Neuron (in vitro differentiated cells): ENCODE measurements around the gene TMC5.
"Not testable (repeated sequence)": the region's sequence is repeated elsewhere in the genome, so short reads cannot be mapped to it uniquely, and the experiment has no call there.

Experiments used
- H2AFZ ChIP-seq: one replicate; pipeline ENCODE4 v1.6.1; 2013; ENCODE audit warnings: low read depth, mild to moderate bottlenecking, inconsistent platforms, low read length, moderate library complexity
- H3K27me3 ChIP-seq: one replicate; pipeline ENCODE4 v1.6.1; 2013; ENCODE audit warnings: low read length; ENCODE audit not compliant: insufficient read depth
- H3K36me3 ChIP-seq: one replicate; pipeline ENCODE4 v1.6.1; 2013; ENCODE audit warnings: low read length; ENCODE audit not compliant: insufficient read depth
- H3K4me1 ChIP-seq: one replicate; pipeline ENCODE4 v1.6.1; 2013; ENCODE audit warnings: low read length; ENCODE audit not compliant: insufficient read depth
- H3K4me3 ChIP-seq: 2 replicates; pipeline ENCODE4 v1.5.1; 2013; ENCODE audit warnings: mild to moderate bottlenecking, low read length, moderate library complexity
- H3K9me3 ChIP-seq: one replicate; pipeline ENCODE4 v1.6.1; 2013; ENCODE audit warnings: low read length

The TMC5 gene

DNA sequence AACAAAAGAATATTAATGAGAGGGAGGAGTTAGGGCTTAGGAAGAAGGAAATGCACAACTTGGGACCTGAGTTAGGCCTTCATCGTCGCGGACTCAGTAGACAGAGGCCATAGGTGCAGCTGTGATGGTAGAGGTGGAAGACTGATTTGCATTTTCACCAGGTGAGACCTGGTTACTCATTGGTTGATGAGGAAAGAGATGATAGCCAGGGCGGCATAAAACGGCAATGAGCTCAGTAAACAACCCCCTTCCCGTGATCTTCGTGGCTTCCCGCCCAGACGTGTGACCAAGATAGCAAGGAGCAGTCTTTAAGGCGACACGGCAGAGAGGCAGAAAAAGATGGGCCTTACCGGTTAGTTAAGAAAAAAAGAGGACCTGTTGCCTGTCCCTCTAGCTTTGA is at the start of gene TMC5:
TSS of gene TMC5 (plus strand) at position 244 of the 400 bp plus-strand sequence. CDS start 22,156 bp downstream, outside the sequence.
- H2AFZ ChIP-seq = no peak within 1 kb of the TSS
- H3K9me3 ChIP-seq = no peaks in the 10 kb centered on the region
- no peaks in the 10 kb centered on the region for H3K27me3 ChIP-seq
- H3K36me3 ChIP-seq = no peaks in the 10 kb centered on the region
- H3K4me3 ChIP-seq = no peak within 1 kb of the TSS
- no peaks in the 10 kb centered on the region for H3K4me1 ChIP-seq

DNA sequence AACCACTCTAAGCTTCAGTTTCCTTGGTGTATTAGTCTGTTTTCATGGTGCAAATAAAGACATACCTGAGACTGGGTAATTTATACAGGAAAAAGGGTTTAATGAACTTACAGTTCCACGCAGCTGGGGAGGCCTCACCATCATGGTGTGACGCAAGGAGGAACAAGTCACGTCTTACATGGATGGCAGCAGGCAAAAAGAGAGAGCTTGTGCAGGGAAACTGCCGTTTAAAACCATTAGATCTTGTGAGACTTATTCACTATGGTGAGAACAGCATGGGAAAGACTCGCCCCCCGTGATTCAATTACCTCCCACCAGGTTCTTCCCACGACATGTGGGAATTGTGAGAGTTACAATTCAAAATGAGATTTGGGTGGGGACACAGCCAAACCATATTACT is 45.1 kb upstream of the TMC5 start:
- H3K4me3 ChIP-seq, H3K27me3 ChIP-seq, H3K36me3 ChIP-seq, H2AFZ ChIP-seq, H3K9me3 ChIP-seq, H3K4me1 ChIP-seq: not testable (repeated sequence)

GRCh38 chr16:19374402-19374801 is 43.3 kb upstream of the TMC5 start:
- Histone ChIP-seq H3K4me3 (no peak overlapping the region), H2AFZ (no peak overlapping the region), H3K9me3 (no peaks in the 10 kb centered on the region), H3K36me3 (no peaks in the 10 kb centered on the region), H3K27me3 (no peaks in the 10 kb centered on the region), H3K4me1 (no peaks in the 10 kb centered on the region)

DNA sequence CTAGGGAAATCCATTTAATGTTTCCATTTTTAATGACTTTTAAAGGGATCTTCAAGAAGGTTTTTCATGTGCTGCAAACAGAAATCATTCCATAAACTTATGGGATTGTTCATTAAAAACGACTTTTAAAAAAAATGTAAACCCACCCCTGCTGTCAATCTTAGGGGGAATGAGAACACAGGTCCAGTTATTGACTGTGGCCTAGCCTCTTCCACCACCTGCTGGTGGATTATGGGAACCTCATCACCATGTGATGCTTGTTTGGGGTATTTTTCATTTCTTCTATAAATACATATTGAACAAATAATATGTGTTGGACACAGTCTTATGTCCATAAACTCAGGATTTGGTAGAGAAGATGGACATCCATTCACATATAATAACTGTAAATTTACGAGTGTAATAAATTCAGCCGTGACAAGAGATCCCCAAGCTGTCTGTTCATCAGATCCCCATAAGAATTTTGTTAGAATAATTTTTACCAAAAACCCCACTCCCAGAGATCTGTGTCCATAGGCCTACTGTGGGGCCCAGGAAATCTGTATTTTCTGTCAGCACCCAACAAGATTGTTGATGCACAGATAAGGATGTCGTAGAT is 42.0 kb upstream of the TMC5 start:
- Histone ChIP-seq H3K9me3 (no peaks in the 10 kb centered on the region), H2AFZ (no peak overlapping the region), H3K36me3 (no peaks in the 10 kb centered on the region), H3K4me3 (no peak overlapping the region), H3K4me1 (no peaks in the 10 kb centered on the region), H3K27me3 (no peaks in the 10 kb centered on the region)

GRCh38 chr16:19377864-19378263 is 39.8 kb upstream of the TMC5 start:
- Histone ChIP-seq H3K9me3 (no peaks in the 10 kb centered on the region), H3K4me1 (no peaks in the 10 kb centered on the region), H2AFZ (no peak overlapping the region), H3K36me3 (no peaks in the 10 kb centered on the region), H3K4me3 (no peak overlapping the region), H3K27me3 (no peaks in the 10 kb centered on the region)

- Histone ChIP-seq H3K4me3 (no peak overlapping the region), H3K36me3 (no peaks in the 10 kb centered on the region), H3K4me1 (no peaks in the 10 kb centered on the region)
Measured at GRCh38 chr16:19378511-19378910, 39.2 kb upstream of the TMC5 start.

DNA sequence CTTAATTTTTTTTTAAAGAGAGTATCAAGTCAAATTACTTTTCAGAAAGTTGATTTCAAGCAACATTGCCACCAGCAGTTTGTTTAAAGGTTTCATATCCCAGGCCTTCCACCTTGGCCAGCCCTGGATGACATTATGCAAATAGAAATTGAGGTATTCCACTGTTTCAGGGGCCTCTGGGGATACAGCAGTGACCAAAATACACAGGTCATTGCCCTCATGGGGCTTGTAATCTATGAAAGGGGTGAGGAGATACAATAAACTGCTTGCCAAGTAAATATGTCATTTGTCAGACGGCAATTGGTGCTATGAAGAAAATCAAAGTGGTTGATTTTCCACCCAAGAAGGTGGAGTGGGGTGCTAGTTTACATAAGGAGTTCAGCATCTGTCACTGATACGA is 37.8 kb upstream of the TMC5 start:
- Histone ChIP-seq H2AFZ (no peak overlapping the region), H3K4me3 (no peak overlapping the region), H3K4me1 (no peaks in the 10 kb centered on the region)

More at GRCh38 chr16:19378511-19378910, 39.2 kb upstream of the TMC5 start:
- H2AFZ ChIP-seq = no peak overlapping the region
- no peaks in the 10 kb centered on the region for H3K9me3 ChIP-seq
- no peaks in the 10 kb centered on the region for H3K27me3 ChIP-seq

GRCh38 chr16:19380328-19380727 is 37.4 kb upstream of the TMC5 start:
- no peaks in the 10 kb centered on the region for H3K9me3 ChIP-seq
- no peaks in the 10 kb centered on the region for H3K4me1 ChIP-seq
- H3K4me3 ChIP-seq = no peak overlapping the region
- no peaks in the 10 kb centered on the region for H3K36me3 ChIP-seq
- H3K27me3 ChIP-seq = peaks cover 2% of the 10 kb centered on the region
- no peak overlapping the region for H2AFZ ChIP-seq

More for the DNA sequence above, 37.8 kb upstream of the TMC5 start:
- H3K27me3 ChIP-seq = peaks cover 2% of the 10 kb centered on the region
- H3K9me3 ChIP-seq = no peaks in the 10 kb centered on the region
- H3K36me3 ChIP-seq = no peaks in the 10 kb centered on the region

DNA sequence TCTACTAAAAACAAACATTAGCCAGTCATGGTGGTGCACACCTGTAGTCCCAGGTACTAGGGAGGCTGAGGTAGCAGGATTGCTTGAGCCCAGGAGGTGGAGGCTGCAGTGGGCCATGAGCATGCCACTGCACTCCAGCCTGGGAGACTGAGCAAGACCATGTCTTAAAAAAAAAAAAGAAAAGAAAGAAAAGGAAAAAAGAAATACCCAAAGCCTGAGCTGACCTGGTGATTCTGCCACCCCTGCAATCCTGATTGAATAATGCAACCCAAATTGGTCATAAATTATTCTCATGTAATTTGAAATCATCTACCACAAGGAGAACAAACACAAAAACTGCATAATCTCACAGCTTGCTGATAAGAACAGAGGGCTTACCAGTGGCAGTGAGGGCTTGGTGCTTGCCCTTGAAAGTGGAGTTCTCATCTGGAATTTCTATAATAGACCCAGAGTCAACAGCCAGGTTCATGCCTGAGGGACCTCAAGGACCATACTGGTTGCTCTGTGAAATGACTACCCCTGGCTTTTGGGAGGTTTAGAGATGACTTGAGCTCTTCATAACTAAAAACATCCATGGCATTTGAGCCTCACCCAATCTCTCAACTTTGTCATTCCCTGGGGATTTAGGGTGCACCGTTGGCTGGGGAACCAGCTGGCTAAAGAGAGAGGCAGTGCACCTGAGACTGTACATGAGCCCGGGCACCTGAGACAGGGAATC is 35.4 kb upstream of the TMC5 start:
- Histone ChIP-seq H3K4me3 (no peak overlapping the region), H2AFZ (no peak overlapping the region), H3K4me1 (no peaks in the 10 kb centered on the region), H3K36me3 (no peaks in the 10 kb centered on the region), H3K27me3 (peaks cover 2% of the 10 kb centered on the region), H3K9me3 (no peaks in the 10 kb centered on the region)

DNA sequence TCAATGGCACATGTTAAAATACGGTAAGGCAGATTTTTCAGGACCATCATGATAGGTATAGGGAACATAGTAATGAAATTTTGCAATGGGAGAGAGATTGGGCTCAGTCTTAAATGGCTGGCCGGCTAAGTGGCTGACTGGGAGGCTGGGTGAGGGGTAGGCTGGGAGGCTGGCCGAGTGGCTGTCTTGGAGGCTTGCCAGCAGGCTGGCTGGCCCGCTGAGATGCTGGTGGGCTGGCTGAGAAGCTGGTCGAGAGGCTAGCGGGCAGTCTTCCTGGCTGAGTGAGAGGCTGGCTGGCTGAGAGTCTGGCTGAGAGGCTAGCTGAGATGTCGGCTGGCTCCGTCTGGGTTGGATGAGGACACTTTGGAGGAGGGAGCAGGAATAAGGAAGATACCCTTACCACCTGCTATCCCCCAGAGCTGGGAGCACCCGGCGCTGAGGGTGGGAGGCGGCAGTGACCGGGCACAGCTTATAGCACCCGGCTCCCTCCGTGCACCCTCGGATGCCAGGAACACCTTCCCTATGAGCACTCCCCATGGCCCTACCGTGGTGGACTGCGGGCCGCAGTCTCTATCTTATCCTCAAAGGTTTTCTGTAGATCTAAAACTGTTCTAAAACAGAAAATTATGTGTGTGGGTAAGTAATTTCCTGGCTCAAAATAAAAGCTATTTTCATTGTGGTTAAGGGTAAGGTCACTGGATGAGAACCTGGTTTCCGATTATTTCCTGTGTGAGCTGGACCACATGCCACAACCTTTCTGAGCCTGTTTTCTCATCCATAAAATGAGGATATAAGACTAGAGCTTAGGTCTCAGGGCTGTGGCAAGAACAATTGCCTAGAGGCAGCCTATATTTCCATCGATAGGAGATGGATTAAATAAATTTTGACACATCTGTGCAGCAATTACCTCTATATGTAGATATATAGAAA is 34.5 kb upstream of the TMC5 start:
- H2AFZ ChIP-seq = no peak overlapping the region
- H3K9me3 ChIP-seq = no peaks in the 10 kb centered on the region
- peaks cover 2% of the 10 kb centered on the region for H3K27me3 ChIP-seq
- no peaks in the 10 kb centered on the region for H3K36me3 ChIP-seq
- H3K4me1 ChIP-seq = no peaks in the 10 kb centered on the region
- no peak overlapping the region for H3K4me3 ChIP-seq

- no peaks in the 10 kb centered on the region for H3K9me3 ChIP-seq
- H3K4me3 ChIP-seq = no peak overlapping the region
- no peaks in the 10 kb centered on the region for H3K4me1 ChIP-seq
- H2AFZ ChIP-seq = no peak overlapping the region
- peaks cover 2% of the 10 kb centered on the region for H3K27me3 ChIP-seq
- H3K36me3 ChIP-seq = no peaks in the 10 kb centered on the region
Measured at GRCh38 chr16:19384656-19385055, 33.0 kb upstream of the TMC5 start.

- Histone ChIP-seq H3K36me3 (no peaks in the 10 kb centered on the region), H3K9me3 (no peaks in the 10 kb centered on the region), H3K27me3 (peaks cover 2% of the 10 kb centered on the region), H3K4me1 (no peaks in the 10 kb centered on the region), H3K4me3 (no peak overlapping the region), H2AFZ (no peak overlapping the region)
Measured at GRCh38 chr16:19386525-19386924, 31.2 kb upstream of the TMC5 start.

GRCh38 chr16:19389246-19389645 is 28.4 kb upstream of the TMC5 start:
- Histone ChIP-seq H3K4me3 (no peak overlapping the region), H2AFZ (no peak overlapping the region), H3K36me3 (no peaks in the 10 kb centered on the region), H3K27me3 (peaks cover 2% of the 10 kb centered on the region), H3K9me3 (no peaks in the 10 kb centered on the region), H3K4me1 (peaks cover 10% of the 10 kb centered on the region)
